ENCODE data around the gene TXLNA. TPM values are rescaled to one million over a fixed set of nuclear protein-coding genes. Genes with fewer than 3 reads are reported as not detected.

TXLNA gene
- total and polyA plus RNA-seq, 7 donors = 8.0 to 21.5 (median 15.7) TPM

GRCh38 chr1:32221581-32221979 lies 42.1 kb downstream of the TXLNA start:
- H3K36me3 ChIP-seq (ENCODE audit: insufficient read depth in 1 of 2, low read depth in 1 of 2) = peaks cover 3 to 67% of the 10 kb centered on the region in 2 donors
- no peaks in the 10 kb centered on the region for H3K9me3 ChIP-seq
- WGBS, 3 donors = 6 to 7% (median 6%) methylated on average over 13 of the region's 13 CpGs
- ATAC-seq = no peak
- intact Hi-C loops (cut with DNase I) = no loop called here
- no peak for DNase-seq
- peaks cover 25% of the 10 kb centered on the region for H3K4me1 ChIP-seq
- peak overlapping the region; percentile 95 for H3K4me3 ChIP-seq
- no peak for TF ChIP-seq CTCF (IDR thresholded peaks at IDR 0.05)
- no peaks in the 10 kb centered on the region for H3K27me3 ChIP-seq (ENCODE audit: insufficient read depth in 3 of 3, low read length in 2 of 3)
- H3K27ac ChIP-seq = peak overlapping the region; percentile 96

DNA sequence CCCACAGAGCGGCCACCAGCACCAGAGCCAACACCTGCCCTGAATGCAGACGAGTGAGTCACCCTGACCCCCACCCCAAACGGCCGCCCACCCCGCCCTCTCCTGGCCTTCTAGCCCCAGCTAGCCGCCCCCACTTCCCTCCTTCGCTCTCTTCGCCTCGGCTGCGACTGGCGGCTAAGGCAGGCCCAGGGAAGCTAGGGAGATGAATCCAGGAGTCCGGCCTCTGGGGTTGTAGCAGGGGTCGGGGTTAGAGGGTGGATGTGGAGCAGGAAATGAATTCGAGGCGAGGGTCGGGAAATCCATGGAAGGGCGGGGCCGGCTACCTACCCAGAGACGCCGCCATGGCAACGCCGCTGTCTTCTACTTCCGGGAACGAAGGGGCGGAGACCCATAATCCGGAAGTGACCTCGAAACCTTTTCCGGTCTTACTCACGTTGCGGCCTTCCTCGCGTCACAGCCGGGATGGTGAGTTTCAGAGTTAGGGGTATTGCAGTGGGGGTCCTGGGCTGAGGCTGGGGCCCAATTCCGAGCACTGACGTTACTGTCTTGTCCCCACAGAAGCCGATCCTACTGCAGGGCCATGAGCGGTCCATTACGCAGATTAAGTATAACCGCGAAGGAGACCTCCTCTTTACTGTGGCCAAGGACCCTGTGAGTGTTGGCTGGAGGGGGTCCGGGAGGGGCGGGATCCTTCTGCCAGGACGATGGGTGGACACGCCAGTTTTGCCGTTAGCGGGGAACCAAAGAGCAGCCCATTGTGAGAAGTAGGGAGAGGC lies 42.7 kb downstream of the TXLNA start, which contains the start of the genes EIF3I and TMEM234:
Gene EIF3I (plus strand): TSS at position 428 of the 776 bp plus-strand sequence. CDS start 35 bp downstream, at position 463.
Gene TMEM234 (minus strand): TSS at position 374 of the 776 bp plus-strand sequence. CDS start 31 bp downstream, at position 343.
- H3K9me3 ChIP-seq = no peaks in the 10 kb centered on the region
- H3K4me1 ChIP-seq = peaks cover 25% of the 10 kb centered on the region
- ATAC-seq (peak; percentile 93 to 98 (median 98)), DNase-seq (peak; percentile 91 to 95)
- WGBS, 3 donors = 0% methylated on average over 43 to 46 of the region's 46 CpGs
- peaks cover 3 to 67% of the 10 kb centered on the region in 2 donors for H3K36me3 ChIP-seq (ENCODE audit: insufficient read depth in 1 of 2, low read depth in 1 of 2)
- no peaks in the 10 kb centered on the region for H3K27me3 ChIP-seq (ENCODE audit: insufficient read depth in 3 of 3, low read length in 2 of 3)
- H3K27ac ChIP-seq = peak within 1 kb of the TSS; percentile 96
- no peak for TF ChIP-seq CTCF (IDR thresholded peaks at IDR 0.05)
- intact Hi-C loops (cut with DNase I) = no loop called here
- H3K4me3 ChIP-seq = peak within 1 kb of the TSS; percentile 95

DNA sequence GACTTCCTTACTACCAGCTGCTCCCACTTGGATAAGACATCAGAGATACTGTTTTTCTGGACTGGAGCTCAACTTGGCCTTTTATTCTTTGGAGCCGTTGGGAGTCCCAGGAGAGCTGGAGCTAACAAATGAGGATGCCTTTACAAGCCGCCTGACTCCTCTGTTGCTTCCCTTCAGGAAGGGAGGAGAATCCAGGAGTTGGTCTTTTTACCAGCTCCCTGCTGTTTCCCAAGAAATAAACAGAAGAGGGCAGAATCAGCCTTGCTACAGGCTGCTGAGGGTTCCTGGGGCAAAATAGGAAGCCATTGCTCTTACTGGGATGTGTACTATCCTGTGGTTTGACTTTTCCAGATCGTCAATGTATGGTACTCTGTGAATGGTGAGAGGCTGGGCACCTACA lies 44.2 kb downstream of the TXLNA start:
- Histone ChIP-seq H3K36me3 (ENCODE audit: insufficient read depth in 1 of 2, low read depth in 1 of 2) (peaks cover 13 to 72% of the 10 kb centered on the region in 2 donors), H3K27me3 (ENCODE audit: insufficient read depth in 3 of 3, low read length in 2 of 3) (no peaks in the 10 kb centered on the region), H3K4me3 (peak overlapping the region; percentile 95), H3K9me3 (no peaks in the 10 kb centered on the region), H3K27ac (no peak overlapping the region), H3K4me1 (peaks cover 25% of the 10 kb centered on the region)
- ATAC-seq (no peak), DNase-seq (no peak)
- 40 to 49% (median 49%) methylated on average over 3 of the region's 3 CpGs for WGBS, 3 donors
- intact Hi-C loops (cut with DNase I) = no loop called here
- TF ChIP-seq CTCF (IDR thresholded peaks at IDR 0.05) = no peak

- intact Hi-C loops (cut with DNase I) = no loop called here
- DNase-seq = no peak
- no peak overlapping the region for H3K27ac ChIP-seq
- no peak for ATAC-seq
- peaks cover 25% of the 10 kb centered on the region for H3K4me1 ChIP-seq
- no peak overlapping the region for H3K4me3 ChIP-seq
- no peaks in the 10 kb centered on the region for H3K27me3 ChIP-seq (ENCODE audit: insufficient read depth in 3 of 3, low read length in 2 of 3)
- no peaks in the 10 kb centered on the region for H3K9me3 ChIP-seq
- 84 to 87% (median 85%) methylated on average over 4 of the region's 4 CpGs for WGBS, 3 donors
- TF ChIP-seq CTCF (IDR thresholded peaks at IDR 0.05) = no peak
- peaks cover 13 to 76% of the 10 kb centered on the region in 2 donors for H3K36me3 ChIP-seq (ENCODE audit: insufficient read depth in 1 of 2, low read depth in 1 of 2)
Observed at GRCh38 chr1:32224285-32224684, 44.8 kb downstream of the TXLNA start.

All from psoas muscle (tissue), 8 donors.